WERI-Rb-1 (cell line): Measurements from ENCODE around the gene PAGR1.
"Not testable (repeated sequence)": the region's sequence is repeated elsewhere in the genome, so short reads cannot be mapped to it uniquely, and the experiment has no call there.

Experiments
- DNase-seq: peaks from one replicate; pipeline ENCODE4 v3.0.0-alpha.2; 2020
- H3K27ac ChIP-seq: fragments of 250-450 bp; sonication (Bioruptor Pico); 2 replicates; pipeline ENCODE4 v1.5.1; 2020; ENCODE audit warnings: mild to moderate bottlenecking, moderate library complexity
- H3K27me3 ChIP-seq: fragments of 250-450 bp; sonication (Bioruptor Pico); 2 replicates; pipeline ENCODE4 v1.5.1; 2021; ENCODE audit warnings: mild to moderate bottlenecking, low read depth, moderate library complexity; ENCODE audit not compliant: insufficient read depth, severe bottlenecking
- H3K36me3 ChIP-seq: fragments of 250-450 bp; sonication (Bioruptor Pico); 2 replicates; pipeline ENCODE4 v1.5.1; 2020; ENCODE audit warnings: mild to moderate bottlenecking, moderate library complexity
- H3K4me3 ChIP-seq: 2 replicates; pipeline ENCODE4 v1.5.1; 2011; ENCODE audit warnings: low read depth, mild to moderate bottlenecking, control low read depth, low read length
- H3K9me3 ChIP-seq: fragments of 250-450 bp; sonication (Bioruptor Pico); 2 replicates; pipeline ENCODE4 v1.5.1; 2021; ENCODE audit warnings: mild to moderate bottlenecking, moderate library complexity; ENCODE audit not compliant: severe bottlenecking
- TF ChIP-seq, protein P1 (sequence below): IDR thresholded peaks from 2 replicates; pipeline ENCODE4 v1.5.1; 2011; ENCODE audit warnings: low read depth, mild to moderate bottlenecking, control low read depth, inconsistent platforms, low read length

Gene PAGR1

DNA sequence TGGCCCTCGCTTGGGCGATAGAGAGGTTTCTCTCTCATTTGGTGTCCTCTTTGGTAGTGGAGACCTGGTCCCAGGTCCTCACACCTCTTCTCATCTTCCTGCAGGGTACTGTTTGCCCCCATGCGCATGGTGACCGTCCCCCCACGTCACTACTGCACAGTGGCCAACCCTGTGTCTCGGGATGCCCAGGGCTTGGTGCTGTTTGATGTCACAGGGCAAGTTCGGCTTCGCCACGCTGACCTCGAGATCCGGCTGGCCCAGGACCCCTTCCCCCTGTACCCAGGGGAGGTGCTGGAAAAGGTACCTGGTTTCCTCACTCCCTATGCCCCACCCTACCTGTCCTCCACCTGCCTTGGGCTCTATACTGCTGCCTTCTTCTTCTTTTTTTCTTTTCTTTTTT lies 14.8 kb downstream of the PAGR1 start:
- H3K27me3 ChIP-seq, result no peaks in the 10 kb centered on the region
- H3K36me3 ChIP-seq, result no peaks in the 10 kb centered on the region
- no peak for DNase-seq
- H3K27ac ChIP-seq, result no peak overlapping the region
- H3K9me3 ChIP-seq, result no peaks in the 10 kb centered on the region
- TF ChIP-seq, protein P1, sequence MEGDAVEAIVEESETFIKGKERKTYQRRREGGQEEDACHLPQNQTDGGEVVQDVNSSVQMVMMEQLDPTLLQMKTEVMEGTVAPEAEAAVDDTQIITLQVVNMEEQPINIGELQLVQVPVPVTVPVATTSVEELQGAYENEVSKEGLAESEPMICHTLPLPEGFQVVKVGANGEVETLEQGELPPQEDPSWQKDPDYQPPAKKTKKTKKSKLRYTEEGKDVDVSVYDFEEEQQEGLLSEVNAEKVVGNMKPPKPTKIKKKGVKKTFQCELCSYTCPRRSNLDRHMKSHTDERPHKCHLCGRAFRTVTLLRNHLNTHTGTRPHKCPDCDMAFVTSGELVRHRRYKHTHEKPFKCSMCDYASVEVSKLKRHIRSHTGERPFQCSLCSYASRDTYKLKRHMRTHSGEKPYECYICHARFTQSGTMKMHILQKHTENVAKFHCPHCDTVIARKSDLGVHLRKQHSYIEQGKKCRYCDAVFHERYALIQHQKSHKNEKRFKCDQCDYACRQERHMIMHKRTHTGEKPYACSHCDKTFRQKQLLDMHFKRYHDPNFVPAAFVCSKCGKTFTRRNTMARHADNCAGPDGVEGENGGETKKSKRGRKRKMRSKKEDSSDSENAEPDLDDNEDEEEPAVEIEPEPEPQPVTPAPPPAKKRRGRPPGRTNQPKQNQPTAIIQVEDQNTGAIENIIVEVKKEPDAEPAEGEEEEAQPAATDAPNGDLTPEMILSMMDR, result no peak
- no peak overlapping the region for H3K4me3 ChIP-seq

DNA sequence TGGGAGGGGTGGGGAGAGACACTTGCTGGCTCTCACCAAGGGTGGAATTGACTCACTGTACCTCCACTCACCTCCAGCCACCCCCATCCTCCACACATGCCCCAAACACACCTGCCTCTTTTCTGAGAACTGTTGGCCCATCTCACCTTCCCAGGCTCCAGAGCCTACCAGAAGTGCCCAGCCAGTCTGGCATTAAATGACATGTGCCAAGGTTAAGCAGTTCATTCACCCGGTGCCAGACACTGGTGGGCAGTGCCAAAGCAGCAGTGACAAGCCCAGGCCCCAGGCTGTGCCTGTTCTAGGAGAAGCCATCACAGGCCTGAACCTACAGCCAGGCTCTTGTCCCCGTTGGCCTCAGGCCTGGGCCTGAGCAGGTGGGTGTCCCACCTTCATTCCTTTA lies 15.5 kb downstream of the PAGR1 start:
- H3K4me3 ChIP-seq, result no peak overlapping the region
- H3K27ac ChIP-seq, result no peak overlapping the region
- no peak for DNase-seq
- no peaks in the 10 kb centered on the region for H3K27me3 ChIP-seq
- no peaks in the 10 kb centered on the region for H3K36me3 ChIP-seq
- H3K9me3 ChIP-seq, result no peaks in the 10 kb centered on the region
- TF ChIP-seq, protein P1, result no peak

DNA sequence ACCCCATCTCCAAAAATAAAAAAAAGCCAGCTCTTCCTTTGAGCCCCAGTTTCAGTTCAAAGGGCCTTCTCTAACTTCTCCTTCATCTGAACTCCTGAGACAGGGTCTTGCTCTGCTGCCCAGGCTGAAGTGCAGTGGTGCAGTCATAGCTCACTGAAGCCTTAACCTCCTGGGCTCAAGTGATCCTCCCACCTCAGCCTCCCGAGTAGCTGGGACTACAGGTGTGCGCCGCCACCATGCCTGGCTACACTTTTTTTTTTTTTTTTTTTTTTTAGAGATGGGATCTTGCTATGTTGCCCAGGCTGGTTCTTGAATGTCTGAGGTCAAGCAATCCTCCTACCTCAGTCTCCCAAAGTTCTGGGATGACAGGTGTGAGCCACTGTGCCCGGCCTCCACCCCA lies 17.3 kb downstream of the PAGR1 start:
- not testable (repeated sequence) for H3K36me3 ChIP-seq, DNase-seq, H3K27me3 ChIP-seq, H3K27ac ChIP-seq, H3K4me3 ChIP-seq, H3K9me3 ChIP-seq

DNA sequence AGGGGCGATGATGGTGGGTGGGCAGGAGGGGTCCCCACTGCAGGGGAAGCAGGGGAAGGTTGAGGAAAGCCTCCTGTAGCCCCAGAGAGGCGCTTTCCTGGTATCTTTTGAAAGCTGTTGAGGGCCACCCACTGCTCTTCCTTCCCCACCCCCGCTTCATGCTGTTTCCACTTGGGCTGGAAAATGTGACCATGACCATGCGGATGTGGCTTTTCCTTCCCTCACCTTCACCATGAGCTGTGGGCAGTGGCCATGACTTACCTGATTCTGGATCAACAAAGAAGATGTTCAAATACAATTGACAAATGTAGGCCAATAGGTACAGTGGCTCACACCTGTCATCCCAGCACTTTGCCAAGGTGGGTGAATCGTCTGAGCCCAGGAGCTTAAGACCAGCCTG lies 18.1 kb downstream of the PAGR1 start:
- Histone ChIP-seq H3K27me3 (no peaks in the 10 kb centered on the region), H3K36me3 (no peaks in the 10 kb centered on the region), H3K4me3 (no peak overlapping the region), H3K27ac (no peak overlapping the region), H3K9me3 (no peaks in the 10 kb centered on the region)
- TF ChIP-seq, protein P1, result no peak
- no peak for DNase-seq

DNA sequence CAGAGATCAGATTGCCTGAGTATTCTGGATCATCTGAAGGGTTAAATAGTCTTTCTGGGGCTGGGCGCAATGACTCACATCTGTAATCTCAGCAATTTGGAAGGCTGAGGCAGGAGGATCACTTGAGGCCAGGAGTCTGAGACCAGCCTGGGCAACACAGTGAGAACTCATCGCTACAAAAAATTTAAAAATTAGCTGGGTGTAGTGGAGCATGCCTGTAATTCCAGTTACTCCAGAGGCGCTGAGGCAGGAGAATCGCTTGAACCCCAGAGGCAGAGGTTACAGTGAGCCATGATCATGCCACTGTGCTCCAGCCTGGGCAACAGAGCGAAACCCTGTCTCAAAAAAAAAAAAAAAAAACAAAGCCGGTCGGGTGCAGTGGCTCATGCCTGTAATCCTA lies 20.0 kb downstream of the PAGR1 start:
- TF ChIP-seq, protein P1, result no peak
- H3K36me3 ChIP-seq, result no peaks in the 10 kb centered on the region

DNA sequence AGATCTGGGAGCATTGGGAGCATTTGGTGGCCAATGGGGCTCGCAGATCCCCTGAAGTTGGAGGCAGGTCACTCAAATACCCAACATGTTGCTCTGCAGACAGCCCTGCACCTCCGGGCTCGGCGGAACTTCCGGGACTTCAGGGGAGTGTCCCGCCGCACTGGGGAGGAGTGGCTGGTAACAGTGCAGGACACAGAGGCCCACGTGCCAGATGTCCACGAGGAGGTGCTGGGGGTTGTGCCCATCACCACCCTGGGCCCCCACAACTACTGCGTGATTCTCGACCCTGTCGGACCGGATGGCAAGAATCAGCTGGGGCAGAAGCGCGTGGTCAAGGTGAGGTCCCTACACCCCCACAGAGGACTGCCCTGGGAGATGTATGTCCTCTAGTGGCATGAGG lies 20.7 kb downstream of the PAGR1 start:
- Histone ChIP-seq H3K27me3 (no peaks in the 10 kb centered on the region), H3K9me3 (no peaks in the 10 kb centered on the region), H3K27ac (no peak overlapping the region), H3K36me3 (no peaks in the 10 kb centered on the region), H3K4me3 (no peak overlapping the region)
- TF ChIP-seq, protein P1, result no peak
- no peak for DNase-seq

More for the DNA sequence above, 20.0 kb downstream of the PAGR1 start:
- DNase-seq, result no peak
- Histone ChIP-seq H3K9me3 (no peaks in the 10 kb centered on the region), H3K4me3 (no peak overlapping the region), H3K27me3 (no peaks in the 10 kb centered on the region), H3K27ac (no peak overlapping the region)
